Hepatocyte (in vitro differentiated cells): Measurements from ENCODE around the gene ABCF2. TPM values are rescaled to one million over a fixed set of nuclear protein-coding genes. Genes with fewer than 3 reads are reported as not detected.

ENCODE experiments used
- DNase-seq: peaks from one replicate; pipeline ENCODE4 v3.0.0-alpha.2; 2016; ENCODE audit warnings: low spot score
- H2AFZ ChIP-seq: fragments of 200-600 bp; sonication (generic); 2 replicates; pipeline ENCODE4 v1.6.0; 2016; ENCODE audit warnings: antibody characterized with exemption, mild to moderate bottlenecking
- H3K27ac ChIP-seq: fragments of 200-600 bp; sonication (generic); 2 replicates; pipeline ENCODE4 v1.5.1; 2016; ENCODE audit warnings: mild to moderate bottlenecking
- H3K27me3 ChIP-seq: fragments of 200-600 bp; sonication (generic); 2 replicates; pipeline ENCODE4 v1.6.1; 2016
- H3K36me3 ChIP-seq: fragments of 200-600 bp; sonication (generic); replicated peaks from 2 replicates; pipeline ENCODE4 v1.5.1; 2016; ENCODE audit warnings: low read depth; ENCODE audit not compliant: insufficient read depth
- H3K4me1 ChIP-seq: fragments of 200-600 bp; sonication (generic); 2 replicates; pipeline ENCODE4 v1.5.1; 2016; ENCODE audit warnings: mild to moderate bottlenecking, moderate library complexity; ENCODE audit not compliant: insufficient read depth
- H3K4me2 ChIP-seq: fragments of 200-600 bp; sonication (generic); 2 replicates; pipeline ENCODE4 v1.6.0; 2016
- H3K4me3 ChIP-seq: fragments of 200-600 bp; sonication (generic); 2 replicates; pipeline ENCODE4 v1.5.1; 2016; ENCODE audit warnings: mild to moderate bottlenecking
- H3K79me2 ChIP-seq: fragments of 200-600 bp; sonication (generic); 2 replicates; pipeline ENCODE4 v1.6.0; 2017; ENCODE audit warnings: mild to moderate bottlenecking
- H3K9me2 ChIP-seq: fragments of 200-600 bp; sonication (generic); replicated peaks from 2 replicates; pipeline ENCODE4 v1.6.0; 2017; ENCODE audit warnings: mild to moderate bottlenecking; ENCODE audit not compliant: insufficient read depth
- H3K9me3 ChIP-seq: fragments of 200-600 bp; sonication (generic); 2 replicates; pipeline ENCODE4 v1.5.1; 2016; ENCODE audit warnings: low read depth, mild to moderate bottlenecking
- H4K20me1 ChIP-seq: fragments of 200-600 bp; sonication (generic); 2 replicates; pipeline ENCODE4 v1.6.0; 2016; ENCODE audit warnings: mild to moderate bottlenecking; ENCODE audit not compliant: insufficient read depth, poor library complexity, severe bottlenecking
- CTCF ChIP-seq: fragments of 200-600 bp; sonication (generic); IDR thresholded peaks from 2 replicates; pipeline ENCODE4 v1.5.1; 2016; ENCODE audit warnings: antibody characterized with exemption, mild to moderate bottlenecking; ENCODE audit not compliant: poor library complexity
- EZH2 ChIP-seq: fragments of 200-600 bp; sonication (generic); IDR thresholded peaks from 2 replicates; pipeline ENCODE4 v1.6.1; 2016; ENCODE audit warnings: antibody characterized with exemption, mild to moderate bottlenecking, borderline replicate concordance
- EZH2phosphoT487 ChIP-seq: fragments of 200-600 bp; sonication (generic); IDR thresholded peaks from one replicate; pipeline ENCODE4 v1.6.1; 2018; ENCODE audit warnings: antibody characterized with exemption, mild to moderate bottlenecking, low read depth, moderate library complexity; ENCODE audit not compliant: unreplicated experiment, severe bottlenecking
- WGBS: methylation state at CpG from one replicate; pipeline ENCODE4 v1.1.6; 2016; ENCODE audit warnings: low lambda C conversion rate; ENCODE audit errors: missing lambda C conversion rate; 5-methylcytosine and 5-hydroxymethylcytosine counted together
- polyA plus RNA-seq: library from polyadenylated mRNA; unstranded; fragments of >200 nt; fragmentation: Nextera tagmentation; extraction: Ambion mirVana; gene quantifications from 2 replicates; pipeline ENCODE4 v1.2.1, GENCODE V29; 2016
- total RNA-seq: library from RNA; depleted of rRNA; stranded (reverse); fragments of >200 nt; gene quantifications from 2 replicates; pipeline ENCODE4 v1.2.3, GENCODE V29; 2014

The ABCF2 gene
- total and polyA plus RNA-seq, 2 experiments from 2014 or later, result 25.6 to 35.3 TPM

DNA sequence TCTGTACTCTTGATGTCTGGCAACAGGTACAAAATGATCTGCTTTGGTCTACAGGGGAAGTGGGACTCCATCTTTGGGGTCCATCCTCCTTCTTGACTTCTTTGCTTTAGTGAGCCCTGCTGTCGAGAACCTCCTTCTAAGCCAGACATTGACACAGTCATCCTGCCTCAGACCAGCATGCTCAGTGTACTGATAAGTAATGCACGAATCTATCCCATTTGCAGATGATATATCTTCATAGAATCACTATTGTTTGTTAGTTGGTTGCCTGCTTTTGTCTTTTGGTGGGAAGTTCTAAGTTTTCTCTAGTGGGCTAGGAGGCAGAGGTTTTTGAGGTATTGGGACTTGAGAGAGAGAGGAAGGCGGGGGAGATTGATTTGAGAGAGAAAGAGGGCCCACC, 25.7 kb downstream of the ABCF2 start:
- TF ChIP-seq EZH2phosphoT487 (no peak), EZH2 (no peak)
- no peaks in the 10 kb centered on the region for H3K4me1 ChIP-seq
- no peak overlapping the region for H3K27ac ChIP-seq
- H3K4me2 ChIP-seq, result no peak overlapping the region
- no peaks in the 10 kb centered on the region for H4K20me1 ChIP-seq
- no peak for DNase-seq
- no peaks in the 10 kb centered on the region for H3K79me2 ChIP-seq
- H3K27me3 ChIP-seq, result no peaks in the 10 kb centered on the region
- WGBS, result 80% methylated on average over 3 of the region's 3 CpGs
- H3K4me3 ChIP-seq, result no peak overlapping the region
- no peaks in the 10 kb centered on the region for H3K36me3 ChIP-seq
- H2AFZ ChIP-seq, result no peak overlapping the region
- H3K9me3 ChIP-seq, result no peaks in the 10 kb centered on the region
- no peaks in the 10 kb centered on the region for H3K9me2 ChIP-seq

DNA sequence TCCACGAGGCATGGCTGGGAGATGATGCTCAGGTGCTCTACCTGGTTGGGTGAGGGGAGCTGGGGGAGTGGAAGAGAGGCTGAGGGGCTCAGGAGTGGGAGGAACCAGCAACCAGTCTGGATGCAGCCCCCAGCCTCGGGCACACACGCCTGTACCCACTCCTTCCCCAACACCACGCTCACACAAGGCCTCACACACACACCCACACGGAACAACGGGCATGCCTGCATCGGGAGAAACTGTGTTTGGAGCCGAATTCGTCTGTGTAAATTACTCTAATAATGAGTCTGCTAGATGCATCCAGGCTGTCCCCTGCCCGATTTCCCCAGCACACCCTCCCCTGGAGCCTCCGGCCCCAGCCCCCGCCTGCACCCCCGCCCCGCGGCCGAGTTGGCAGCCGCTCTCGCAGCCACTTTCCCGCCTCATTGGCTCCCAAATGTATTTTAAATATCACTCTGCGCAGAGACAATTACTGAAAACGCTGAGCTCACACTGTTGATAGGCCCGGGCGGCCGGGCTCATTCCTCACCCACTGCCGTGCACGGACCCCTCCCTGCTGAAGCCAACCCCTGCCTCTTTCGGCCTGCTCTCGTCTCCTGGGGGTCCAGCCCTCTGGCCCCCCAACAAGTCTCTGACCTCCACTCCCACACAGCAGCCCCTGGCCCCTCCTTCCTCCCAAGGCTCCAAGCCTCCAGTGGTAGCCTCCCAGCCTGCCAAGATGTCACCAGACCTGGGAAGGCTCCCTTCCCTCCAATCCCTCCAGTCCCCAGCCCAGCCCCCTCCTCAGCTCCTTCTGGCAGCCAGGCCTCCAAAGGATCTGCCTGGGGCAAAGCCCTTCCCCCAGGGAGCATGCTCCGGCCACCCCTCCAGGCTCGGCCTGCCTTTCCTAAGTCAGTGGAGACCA, 27.8 kb downstream of the ABCF2 start:
- Histone ChIP-seq H3K36me3 (no peaks in the 10 kb centered on the region), H2AFZ (no peak overlapping the region), H3K79me2 (no peaks in the 10 kb centered on the region), H3K9me2 (no peaks in the 10 kb centered on the region), H3K27ac (no peak overlapping the region), H3K27me3 (peaks cover 13% of the 10 kb centered on the region), H4K20me1 (no peaks in the 10 kb centered on the region), H3K4me1 (no peaks in the 10 kb centered on the region), H3K4me3 (no peak overlapping the region), H3K4me2 (no peak overlapping the region), H3K9me3 (no peaks in the 10 kb centered on the region)
- 83% methylated on average over 25 of the region's 30 CpGs for WGBS
- TF ChIP-seq CTCF (no peak), EZH2phosphoT487 (no peak), EZH2 (no peak)
- DNase-seq, result no peak

- no peaks in the 10 kb centered on the region for H4K20me1 ChIP-seq
- H3K9me3 ChIP-seq, result no peaks in the 10 kb centered on the region
- no peak overlapping the region for H2AFZ ChIP-seq
- H3K27ac ChIP-seq, result no peak overlapping the region
- TF ChIP-seq EZH2phosphoT487, result no peak
- no peak for TF ChIP-seq EZH2
- TF ChIP-seq CTCF, result no peak
- no peak for DNase-seq
- H3K4me1 ChIP-seq, result no peaks in the 10 kb centered on the region
- peaks cover 15% of the 10 kb centered on the region for H3K27me3 ChIP-seq
- H3K4me3 ChIP-seq, result no peak overlapping the region
- H3K36me3 ChIP-seq, result no peaks in the 10 kb centered on the region
- no peak overlapping the region for H3K4me2 ChIP-seq
- no peaks in the 10 kb centered on the region for H3K9me2 ChIP-seq
- no peaks in the 10 kb centered on the region for H3K79me2 ChIP-seq
These were observed 29.1 kb downstream of the ABCF2 start for GRCh38 chr7:151197932-151198331.

GRCh38 chr7:151195616-151196450, 31.2 kb downstream of the ABCF2 start:
- no peak for DNase-seq
- H3K4me2 ChIP-seq, result no peak overlapping the region
- H3K27ac ChIP-seq, result no peak overlapping the region
- H3K9me2 ChIP-seq, result no peaks in the 10 kb centered on the region
- no peak overlapping the region for H2AFZ ChIP-seq
- 53% methylated on average over 19 of the region's 19 CpGs for WGBS
- no peaks in the 10 kb centered on the region for H3K79me2 ChIP-seq
- H3K4me1 ChIP-seq, result no peaks in the 10 kb centered on the region
- H3K9me3 ChIP-seq, result no peaks in the 10 kb centered on the region
- peaks cover 15% of the 10 kb centered on the region for H3K27me3 ChIP-seq
- TF ChIP-seq CTCF (no peak), EZH2phosphoT487 (no peak), EZH2 (no peak)
- H4K20me1 ChIP-seq, result no peaks in the 10 kb centered on the region
- H3K4me3 ChIP-seq, result no peak overlapping the region
- H3K36me3 ChIP-seq, result no peaks in the 10 kb centered on the region
